Activated naive CD4-positive, alpha-beta T cell treated with anti-CD3 and anti-CD28 coated beads, Interleukin-2, amount 10 ng/mL, durations not matched to agents 7 days and 5 days (primary cell): ENCODE measurements around the gene KCNMA1.

Experiments used
- CTCF ChIA-PET: fragments of 350-600 bp; sonication (Branson Sonifier 250); formaldehyde crosslinking; loops from one replicate; lab custom pipeline; 2021; ENCODE audit warnings: antibody characterized with exemption; lab: Charles Lee
- DNase-seq: peaks from one replicate; pipeline ENCODE4 v3.0.0-alpha.2; 2020
- H3K27ac Mint-ChIP-seq: one replicate; pipeline ENCODE4 v1.8.0; 2021; ENCODE audit warnings: mild to moderate bottlenecking, moderate library complexity, mixed read lengths
- H3K27me3 Mint-ChIP-seq: one replicate; pipeline ENCODE4 v1.8.0; 2021; ENCODE audit warnings: mild to moderate bottlenecking, mixed read lengths
- H3K36me3 Mint-ChIP-seq: one replicate; pipeline ENCODE4 v1.8.0; 2021; ENCODE audit warnings: mixed read lengths
- H3K4me1 Mint-ChIP-seq: one replicate; pipeline ENCODE4 v1.8.0; 2021; ENCODE audit warnings: mixed read lengths
- H3K4me3 Mint-ChIP-seq: one replicate; pipeline ENCODE4 v1.8.0; 2021; ENCODE audit warnings: mild to moderate bottlenecking, moderate library complexity, mixed read lengths
- H3K9me3 Mint-ChIP-seq: one replicate; pipeline ENCODE4 v1.8.0; 2021; ENCODE audit warnings: mixed read lengths

Gene KCNMA1

DNA sequence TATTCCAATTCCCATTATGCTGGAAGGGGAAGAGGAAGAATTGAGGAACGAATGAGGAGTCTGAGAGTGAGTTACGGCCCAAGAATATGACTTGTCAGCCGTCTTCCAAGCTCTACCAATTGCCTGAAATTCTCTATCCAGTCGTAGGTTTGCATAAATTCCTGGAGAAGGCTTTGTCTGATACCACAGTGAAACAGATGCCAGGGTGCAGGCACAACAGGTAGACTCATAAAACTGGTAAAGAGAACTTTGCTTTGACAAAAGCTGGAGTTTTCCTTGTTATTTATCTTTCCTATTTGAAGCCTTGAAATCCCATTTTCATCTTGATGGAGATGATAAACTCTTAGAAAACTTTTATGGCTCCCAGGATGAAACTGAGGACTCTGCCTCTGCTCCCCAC lies 251.2 kb downstream of the KCNMA1 start:
- CTCF ChIA-PET = no interaction called here
- H3K4me3 Mint-ChIP-seq = no peak overlapping the region
- no peaks in the 10 kb centered on the region for H3K4me1 Mint-ChIP-seq
- no peak for DNase-seq
- H3K9me3 Mint-ChIP-seq = no peaks in the 10 kb centered on the region
- no peaks in the 10 kb centered on the region for H3K36me3 Mint-ChIP-seq
- H3K27me3 Mint-ChIP-seq = peaks cover 16% of the 10 kb centered on the region
- no peak overlapping the region for H3K27ac Mint-ChIP-seq

DNA sequence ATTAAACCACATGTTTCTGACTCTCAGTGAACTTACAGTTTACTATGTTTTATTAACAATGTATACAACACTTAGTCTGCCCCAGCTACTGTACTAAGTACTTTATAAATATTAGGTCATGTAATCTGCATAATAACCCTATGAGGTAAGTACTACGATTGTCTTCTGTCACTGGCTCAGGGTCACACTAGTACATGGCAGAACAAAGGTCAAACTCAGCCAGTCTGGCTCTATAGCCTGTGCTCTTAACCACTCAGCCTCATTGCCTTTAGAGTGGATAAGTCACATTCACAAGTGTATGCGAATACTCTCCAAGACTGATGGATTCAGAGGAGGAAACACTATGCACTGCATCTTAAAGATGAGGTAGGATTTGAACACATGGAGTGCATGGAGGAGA lies 252.3 kb downstream of the KCNMA1 start:
- CTCF ChIA-PET = no interaction called here
- Mint-ChIP-seq H3K4me3 (no peak overlapping the region), H3K9me3 (no peaks in the 10 kb centered on the region), H3K27me3 (peaks cover 15% of the 10 kb centered on the region), H3K4me1 (no peaks in the 10 kb centered on the region), H3K36me3 (no peaks in the 10 kb centered on the region), H3K27ac (no peak overlapping the region)
- DNase-seq = no peak

DNA sequence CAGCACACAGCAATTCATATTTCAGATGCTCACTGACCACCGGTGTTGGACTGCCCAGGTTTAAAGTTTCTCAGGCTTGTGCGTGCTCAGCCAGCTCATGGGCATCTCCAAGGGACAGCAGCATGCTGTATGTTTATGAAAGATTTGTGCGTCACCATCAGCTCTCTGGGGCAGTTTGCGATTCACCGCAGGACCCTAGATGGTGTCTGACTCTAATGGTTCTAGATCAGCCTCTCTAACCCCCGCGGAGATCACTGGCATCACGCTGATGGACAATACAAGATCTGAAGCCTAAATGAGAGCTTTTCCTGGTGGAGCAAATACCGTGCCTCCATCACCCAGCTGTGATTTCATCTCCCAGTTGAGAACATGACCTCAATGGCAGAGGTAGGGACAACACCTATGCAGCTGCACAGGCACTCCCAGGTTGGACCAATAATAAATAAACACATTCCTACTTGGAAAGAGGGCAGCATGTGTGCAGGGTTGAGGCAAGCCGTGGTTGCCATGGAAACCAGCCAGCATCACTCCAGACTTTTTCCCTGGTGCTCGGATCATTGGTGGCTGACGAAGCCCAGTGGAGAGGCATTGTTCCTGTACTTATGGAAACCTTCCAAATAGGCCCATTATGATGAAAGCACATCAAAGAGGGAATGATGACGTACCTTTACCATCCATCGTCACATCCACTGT lies 253.6 kb downstream of the KCNMA1 start:
- no peaks in the 10 kb centered on the region for H3K4me1 Mint-ChIP-seq
- H3K4me3 Mint-ChIP-seq = no peak overlapping the region
- peaks cover 15% of the 10 kb centered on the region for H3K27me3 Mint-ChIP-seq
- no peak overlapping the region for H3K27ac Mint-ChIP-seq
- no peaks in the 10 kb centered on the region for H3K36me3 Mint-ChIP-seq
- no peak for DNase-seq
- CTCF ChIA-PET = no interaction called here
- no peaks in the 10 kb centered on the region for H3K9me3 Mint-ChIP-seq

DNA sequence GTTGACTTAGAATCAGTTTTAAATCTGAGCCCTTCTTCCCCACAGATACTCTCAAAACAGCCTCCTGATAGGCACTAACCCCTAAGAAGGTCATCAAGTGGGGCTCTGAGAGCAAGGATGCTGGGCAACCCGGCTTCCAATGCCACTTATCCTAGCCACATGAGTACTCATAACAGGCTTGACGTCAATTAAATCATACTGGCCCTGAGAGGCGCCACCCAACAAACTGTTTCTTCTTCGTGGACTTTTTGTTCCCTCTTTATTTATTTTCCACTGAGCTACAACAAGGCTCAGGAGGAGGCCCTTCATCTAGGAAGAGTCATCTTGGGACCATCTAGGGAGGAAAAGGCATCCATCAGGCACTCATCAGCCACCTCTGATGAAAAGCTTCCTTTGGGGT lies 255.9 kb downstream of the KCNMA1 start:
- no peaks in the 10 kb centered on the region for H3K36me3 Mint-ChIP-seq
- no peak for DNase-seq
- CTCF ChIA-PET = no interaction called here
- no peak overlapping the region for H3K27ac Mint-ChIP-seq
- H3K27me3 Mint-ChIP-seq = peaks cover 5% of the 10 kb centered on the region
- H3K4me3 Mint-ChIP-seq = no peak overlapping the region
- no peaks in the 10 kb centered on the region for H3K4me1 Mint-ChIP-seq
- no peaks in the 10 kb centered on the region for H3K9me3 Mint-ChIP-seq

DNA sequence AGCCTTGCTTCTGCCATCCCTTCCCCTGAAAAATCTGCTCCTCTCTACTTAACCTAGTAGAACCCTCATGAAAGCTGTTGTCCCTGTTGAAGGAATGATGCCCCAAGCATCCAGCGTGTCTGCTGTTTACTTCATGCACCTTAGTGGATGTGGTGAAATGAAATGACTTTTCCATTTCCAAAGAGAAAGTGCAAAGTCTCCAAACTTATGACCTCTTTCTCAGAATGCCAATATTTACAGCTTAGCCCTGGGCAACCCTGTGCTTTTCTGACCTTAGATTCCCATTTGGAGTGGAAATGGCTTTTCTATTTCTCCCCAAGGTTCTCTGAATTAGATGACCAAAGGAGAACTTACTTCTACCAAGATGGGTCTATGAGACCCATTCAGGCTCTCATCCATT lies 256.9 kb downstream of the KCNMA1 start:
- CTCF ChIA-PET = no interaction called here
- Mint-ChIP-seq H3K9me3 (no peaks in the 10 kb centered on the region), H3K36me3 (no peaks in the 10 kb centered on the region), H3K4me3 (no peak overlapping the region), H3K27ac (no peak overlapping the region), H3K27me3 (peaks cover 3% of the 10 kb centered on the region), H3K4me1 (no peaks in the 10 kb centered on the region)
- DNase-seq = no peak

DNA sequence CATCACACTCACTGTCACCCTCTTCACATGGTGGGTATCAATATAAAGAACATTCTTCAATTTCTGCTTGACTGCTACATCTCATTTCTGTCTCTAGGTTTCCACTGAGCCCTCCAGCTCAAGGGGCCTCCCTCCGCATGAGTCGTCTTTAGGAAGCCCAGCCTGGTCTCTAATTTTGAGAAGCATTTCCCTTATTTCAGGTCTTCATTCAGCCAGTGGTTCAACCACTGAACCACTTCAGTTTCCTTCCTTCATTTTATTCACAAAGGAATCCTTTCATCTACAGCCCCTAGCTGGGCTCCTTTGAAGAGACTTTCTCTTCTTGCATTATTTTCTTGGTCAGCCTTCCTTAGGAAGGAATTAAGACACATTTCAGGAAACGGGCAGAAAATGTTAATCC lies 257.4 kb downstream of the KCNMA1 start:
- Mint-ChIP-seq H3K9me3 (no peaks in the 10 kb centered on the region), H3K27me3 (peaks cover 3% of the 10 kb centered on the region), H3K36me3 (no peaks in the 10 kb centered on the region), H3K4me1 (no peaks in the 10 kb centered on the region), H3K4me3 (no peak overlapping the region), H3K27ac (no peak overlapping the region)
- no peak for DNase-seq
- CTCF ChIA-PET = no interaction called here

DNA sequence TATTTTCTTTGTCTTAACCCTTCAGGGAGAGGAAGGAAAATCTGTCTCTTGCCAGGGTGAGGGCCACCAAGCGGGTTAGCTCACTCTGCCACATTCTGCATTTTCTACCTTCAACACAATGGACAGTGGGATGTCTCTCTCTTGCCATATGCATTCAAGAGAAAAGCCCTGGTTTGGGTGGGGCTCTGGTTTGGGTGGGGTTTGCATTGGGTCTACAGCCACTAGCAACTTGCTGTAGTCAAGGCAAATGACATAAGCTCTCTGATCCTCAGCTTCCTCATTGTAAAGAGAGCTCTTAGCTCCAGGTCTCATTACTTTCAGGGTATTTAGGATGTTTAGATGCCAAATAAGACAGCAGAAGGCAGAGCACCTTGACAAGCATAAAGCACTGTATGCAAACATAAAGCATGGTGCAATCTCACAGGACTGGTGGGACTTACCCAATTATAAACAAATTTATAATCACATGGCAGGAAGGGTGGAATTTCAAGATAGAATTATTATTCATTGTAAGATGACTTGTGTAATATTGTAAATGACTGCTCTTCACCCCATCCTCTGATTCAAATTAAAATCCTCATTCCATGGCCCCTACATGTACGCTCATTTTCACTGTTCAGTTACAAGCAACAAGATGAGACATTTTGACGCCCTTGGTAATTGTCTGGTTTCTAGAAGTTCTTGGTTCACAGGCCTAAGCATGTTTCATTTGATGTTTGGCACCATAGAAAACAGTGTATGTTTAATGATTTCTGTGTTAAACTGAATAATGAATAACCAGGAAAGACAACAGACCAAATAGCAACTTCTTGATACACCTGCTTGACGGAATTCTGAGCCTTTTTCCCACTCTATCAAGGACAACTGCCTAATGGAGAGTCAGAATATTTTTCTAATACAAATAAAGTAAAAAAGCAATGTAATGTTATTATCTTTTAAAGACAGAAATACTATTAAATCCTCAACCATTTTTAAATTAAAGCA lies 258.9 kb downstream of the KCNMA1 start:
- no peak overlapping the region for H3K4me3 Mint-ChIP-seq
- H3K27me3 Mint-ChIP-seq = peaks cover 3% of the 10 kb centered on the region
- CTCF ChIA-PET = no interaction called here
- no peak overlapping the region for H3K27ac Mint-ChIP-seq
- no peaks in the 10 kb centered on the region for H3K4me1 Mint-ChIP-seq
- H3K9me3 Mint-ChIP-seq = no peaks in the 10 kb centered on the region
- DNase-seq = no peak
- no peaks in the 10 kb centered on the region for H3K36me3 Mint-ChIP-seq

DNA sequence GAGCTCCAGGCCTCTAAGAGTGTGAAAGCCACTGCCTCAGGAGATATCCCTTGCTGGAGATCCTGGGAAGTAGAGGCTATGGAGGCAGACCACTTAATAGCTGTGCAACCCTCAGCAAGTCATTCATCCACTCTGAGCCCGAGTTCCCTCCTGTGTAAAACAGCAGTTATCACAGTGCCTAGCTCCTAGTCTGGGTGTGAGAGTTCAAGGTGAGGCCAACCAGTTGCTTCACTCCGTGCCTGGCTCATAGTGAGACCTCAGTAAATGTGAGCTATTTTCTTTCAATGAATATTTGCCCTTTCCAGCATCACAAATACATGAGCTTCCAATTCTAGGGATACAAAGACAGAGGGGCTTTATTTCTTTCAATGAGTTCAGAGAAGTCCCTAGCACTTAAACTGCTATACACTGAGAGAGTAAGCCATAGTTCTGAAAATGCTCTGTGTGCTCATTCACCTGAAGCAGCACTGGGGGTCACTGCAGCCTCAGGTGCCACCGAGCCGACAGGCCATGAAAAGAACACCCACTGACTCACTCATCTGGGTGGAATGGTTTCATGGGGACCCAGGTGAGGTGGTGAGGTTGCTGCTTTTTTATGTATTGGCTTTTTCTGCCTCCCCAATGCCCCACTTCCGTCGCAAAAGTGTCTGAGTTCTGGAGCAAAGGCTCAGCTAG lies 259.8 kb downstream of the KCNMA1 start:
- H3K27me3 Mint-ChIP-seq = peaks cover 3% of the 10 kb centered on the region
- no peak overlapping the region for H3K27ac Mint-ChIP-seq
- H3K36me3 Mint-ChIP-seq = no peaks in the 10 kb centered on the region
- DNase-seq = no peak
- H3K4me3 Mint-ChIP-seq = no peak overlapping the region
- no peaks in the 10 kb centered on the region for H3K4me1 Mint-ChIP-seq
- CTCF ChIA-PET = no interaction called here
- no peaks in the 10 kb centered on the region for H3K9me3 Mint-ChIP-seq

DNA sequence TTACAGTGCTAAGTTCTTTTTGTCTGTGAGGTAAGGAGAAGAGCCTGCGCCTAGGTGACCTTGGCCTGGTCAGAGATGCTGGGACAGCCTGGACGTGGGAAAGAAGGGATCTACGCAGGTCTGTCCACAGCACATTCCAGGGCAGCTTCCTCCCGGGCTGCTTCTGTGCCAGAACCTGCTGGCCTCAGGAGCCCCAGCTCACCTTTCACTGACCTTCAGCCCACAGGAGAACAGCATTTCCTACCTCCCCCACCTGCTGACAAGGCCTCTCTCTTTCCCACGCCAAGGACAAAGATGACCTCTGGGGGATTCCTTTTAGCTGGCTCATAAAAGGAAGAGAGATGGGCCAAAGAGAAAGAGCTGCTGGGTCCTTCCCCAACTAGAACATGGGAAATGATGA lies 260.6 kb downstream of the KCNMA1 start:
- Mint-ChIP-seq H3K9me3 (no peaks in the 10 kb centered on the region), H3K36me3 (no peaks in the 10 kb centered on the region), H3K27me3 (peaks cover 3% of the 10 kb centered on the region), H3K4me3 (no peak overlapping the region), H3K4me1 (no peaks in the 10 kb centered on the region), H3K27ac (no peak overlapping the region)
- CTCF ChIA-PET = no interaction called here
- DNase-seq = no peak

DNA sequence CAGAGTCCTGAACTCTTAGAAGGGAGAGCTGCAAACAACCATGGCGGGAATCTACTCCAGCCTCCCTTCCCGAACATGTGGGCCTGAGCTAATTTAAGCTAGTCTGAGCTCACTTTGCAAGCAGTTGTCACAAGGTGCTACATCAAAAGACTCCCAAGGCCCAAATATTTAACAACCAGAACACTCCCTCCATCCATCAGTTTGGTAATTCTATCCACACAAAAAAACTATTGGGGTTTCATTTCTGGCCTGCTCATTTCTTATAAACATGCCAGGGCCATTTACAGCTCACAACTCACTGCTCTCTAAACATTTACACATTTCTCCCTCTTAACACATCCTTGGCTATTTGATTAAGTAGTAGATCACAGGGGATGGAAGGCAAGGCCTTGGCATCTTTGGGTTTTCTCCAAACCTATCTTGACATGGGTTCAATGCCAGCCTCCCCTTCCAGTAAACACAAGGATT lies 263.4 kb downstream of the KCNMA1 start:
- CTCF ChIA-PET = no interaction called here
- Mint-ChIP-seq H3K36me3 (no peaks in the 10 kb centered on the region), H3K4me1 (no peaks in the 10 kb centered on the region), H3K4me3 (no peak overlapping the region), H3K27ac (no peak overlapping the region), H3K27me3 (no peaks in the 10 kb centered on the region), H3K9me3 (peaks cover 3% of the 10 kb centered on the region)
- DNase-seq = no peak

DNA sequence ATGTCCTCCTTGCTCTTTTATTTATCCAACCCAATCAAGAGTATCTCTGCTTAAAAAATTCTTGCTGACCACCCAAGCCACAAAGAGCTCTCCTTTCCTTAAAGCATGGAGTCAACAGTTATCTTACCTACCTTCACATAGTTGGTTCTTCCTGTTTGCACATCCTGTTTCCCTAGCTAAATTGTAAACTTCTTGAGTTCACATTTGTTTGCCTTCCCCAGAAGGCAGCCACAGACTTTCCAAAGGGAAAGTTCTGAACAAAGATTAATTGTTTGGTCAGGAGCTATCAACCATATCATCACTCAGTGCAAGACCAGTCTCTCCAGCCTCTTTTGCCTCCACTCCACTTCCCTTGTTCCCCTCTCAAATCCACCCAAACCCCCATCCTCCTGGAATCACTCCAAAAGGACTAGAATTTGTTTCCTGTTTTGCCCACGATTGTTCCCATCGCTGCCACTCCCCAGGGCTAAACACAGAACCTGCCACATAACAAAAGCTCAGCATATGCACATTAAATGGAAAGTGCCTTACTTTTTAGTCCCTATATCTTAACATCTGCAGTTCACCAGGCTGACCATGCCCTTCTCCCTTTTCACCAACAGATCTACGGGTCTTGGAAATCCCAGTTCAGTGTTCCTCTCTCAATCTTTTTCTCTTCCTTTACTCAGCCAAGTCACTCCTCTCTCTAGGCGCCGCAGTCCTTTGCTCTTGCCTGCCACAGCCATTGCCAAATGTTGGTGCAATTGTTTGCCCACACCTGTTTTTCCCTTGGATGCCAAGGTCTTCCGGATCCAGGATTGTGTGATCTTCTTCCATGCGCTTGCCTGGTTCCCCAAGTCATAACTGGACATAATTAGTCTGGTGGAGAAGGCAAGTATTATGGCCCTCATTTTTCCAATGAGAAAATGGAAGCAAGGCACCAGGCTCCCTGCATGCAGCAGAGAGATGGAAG lies 265.5 kb downstream of the KCNMA1 start:
- CTCF ChIA-PET = no interaction called here
- Mint-ChIP-seq H3K4me1 (no peaks in the 10 kb centered on the region), H3K4me3 (no peak overlapping the region), H3K9me3 (peaks cover 3% of the 10 kb centered on the region), H3K27ac (no peak overlapping the region), H3K36me3 (no peaks in the 10 kb centered on the region), H3K27me3 (no peaks in the 10 kb centered on the region)
- DNase-seq = no peak

DNA sequence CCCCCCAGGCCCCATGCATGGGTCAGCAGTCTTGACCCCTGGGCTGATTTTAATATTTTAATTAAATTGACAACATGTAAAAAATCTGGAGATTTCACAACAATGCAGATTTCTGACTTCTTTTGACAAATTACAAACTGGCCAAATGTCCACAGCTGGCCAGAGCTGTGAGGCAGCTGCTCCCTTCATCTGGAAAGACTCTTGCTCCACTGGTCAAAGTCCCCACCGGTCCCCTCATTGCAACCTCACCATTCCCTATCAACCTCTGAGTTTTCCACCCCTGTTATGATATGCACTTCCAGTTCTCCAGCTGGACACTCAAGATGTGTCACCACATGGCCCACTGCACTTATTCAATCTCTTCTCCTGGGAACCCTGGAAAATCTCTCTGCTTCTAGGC lies 266.2 kb downstream of the KCNMA1 start:
- Mint-ChIP-seq H3K36me3 (no peaks in the 10 kb centered on the region), H3K9me3 (peaks cover 3% of the 10 kb centered on the region), H3K4me3 (no peak overlapping the region), H3K27ac (no peak overlapping the region), H3K27me3 (no peaks in the 10 kb centered on the region), H3K4me1 (no peaks in the 10 kb centered on the region)
- CTCF ChIA-PET = no interaction called here
- no peak for DNase-seq

DNA sequence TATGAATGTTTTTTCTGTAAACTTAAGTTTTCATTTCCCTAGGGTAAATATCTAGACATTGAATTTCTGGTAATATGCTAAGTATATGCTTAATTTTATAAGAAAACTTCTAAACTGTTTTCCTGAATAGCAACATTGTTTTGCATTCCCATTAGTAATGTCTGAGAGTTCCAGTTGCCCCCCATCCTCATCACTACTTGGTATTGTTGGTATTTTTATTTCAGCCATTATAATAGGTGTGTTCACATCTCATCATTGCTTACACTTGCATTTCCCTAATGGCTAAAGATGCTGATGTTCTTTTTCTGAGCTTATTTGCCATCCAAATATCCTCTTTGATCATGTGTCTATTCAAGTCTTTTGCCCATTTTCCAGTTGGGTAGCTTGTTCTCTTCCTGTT lies 269.6 kb downstream of the KCNMA1 start:
- H3K4me1 Mint-ChIP-seq = no peaks in the 10 kb centered on the region
- H3K27me3 Mint-ChIP-seq = no peaks in the 10 kb centered on the region
- H3K9me3 Mint-ChIP-seq = peaks cover 3% of the 10 kb centered on the region
- no peak overlapping the region for H3K4me3 Mint-ChIP-seq
- no peaks in the 10 kb centered on the region for H3K36me3 Mint-ChIP-seq
- no peak overlapping the region for H3K27ac Mint-ChIP-seq
- DNase-seq = no peak
- CTCF ChIA-PET = no interaction called here

DNA sequence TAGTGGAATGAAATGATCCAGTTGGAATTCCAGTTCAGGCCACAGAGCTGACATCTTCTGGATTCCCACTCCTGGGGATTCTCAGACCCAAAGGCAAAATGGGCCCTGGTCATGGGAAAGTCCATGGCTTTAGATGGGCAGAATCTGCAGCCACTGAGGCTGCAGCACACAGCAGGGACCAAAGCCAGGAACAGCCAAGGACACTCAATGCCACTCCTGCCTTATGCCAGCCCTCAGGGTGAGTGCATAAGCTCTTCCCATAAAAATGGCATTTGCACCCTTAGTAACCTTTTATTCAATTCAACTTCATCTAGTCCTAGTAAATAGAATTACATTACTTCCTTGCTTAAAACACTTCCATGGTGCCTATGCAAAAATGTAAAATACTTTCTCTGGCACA lies 274.4 kb downstream of the KCNMA1 start:
- Mint-ChIP-seq H3K27me3 (no peaks in the 10 kb centered on the region), H3K4me3 (no peak overlapping the region), H3K4me1 (no peaks in the 10 kb centered on the region), H3K27ac (no peak overlapping the region), H3K36me3 (no peaks in the 10 kb centered on the region), H3K9me3 (no peaks in the 10 kb centered on the region)
- DNase-seq = no peak
- CTCF ChIA-PET = no interaction called here
